Stimulated activated CD8-positive, alpha-beta memory T cell treated with anti-CD3 and anti-CD28 coated beads, Interleukin-4, amount 100 ng/mL, for 24 hours (primary cell): ENCODE measurements around the gene TTC12.

Experiments used
- DNase-seq: peaks from one replicate; pipeline ENCODE4 v3.0.0-alpha.2; 2020; ENCODE audit warnings: low read depth

Gene TTC12

DNA sequence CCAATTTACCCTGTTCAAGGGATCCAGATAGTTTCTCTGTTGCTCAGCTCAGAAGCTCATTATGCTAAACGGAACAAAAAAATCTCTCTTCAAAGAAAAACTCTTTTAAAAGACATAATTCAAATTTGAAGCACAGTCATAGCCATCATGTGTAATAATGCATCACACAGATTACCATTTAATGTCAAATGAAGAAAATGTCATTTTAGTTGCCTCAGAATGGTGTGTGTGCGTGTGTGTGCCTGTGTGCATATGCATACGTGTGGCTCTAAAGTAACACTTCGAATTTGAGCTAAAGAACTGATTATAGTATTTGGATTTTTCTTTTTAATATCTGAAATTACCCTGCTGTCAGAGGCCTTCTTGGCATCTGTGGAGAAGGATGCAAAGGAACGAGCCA, 9.9 kb downstream of the TTC12 start:
- no peak for DNase-seq

GRCh38 chr11:113329725-113330124, 15.3 kb downstream of the TTC12 start:
- no peak for DNase-seq

DNA sequence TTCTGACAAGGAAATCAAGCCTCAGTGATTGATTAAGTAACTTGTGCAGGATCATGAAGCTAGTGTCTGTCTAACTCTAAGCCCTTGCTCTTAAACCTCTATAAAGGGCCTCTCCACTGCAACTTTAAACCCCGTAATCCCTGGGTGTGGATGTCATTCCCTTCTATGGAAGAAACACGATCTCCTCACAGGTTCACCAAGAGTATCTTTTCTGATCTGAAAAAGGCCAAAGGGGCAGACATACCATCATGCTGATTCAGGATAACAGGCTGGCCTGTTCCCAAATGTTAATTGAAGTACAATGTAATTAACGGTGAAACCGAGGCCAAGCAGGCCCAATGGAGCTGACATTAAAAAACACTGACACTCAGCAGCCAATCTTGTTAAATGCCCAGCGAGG, 17.1 kb downstream of the TTC12 start:
- DNase-seq, result no peak

- DNase-seq, result no peak
Measured at GRCh38 chr11:113332023-113332422, 17.6 kb downstream of the TTC12 start.

DNA sequence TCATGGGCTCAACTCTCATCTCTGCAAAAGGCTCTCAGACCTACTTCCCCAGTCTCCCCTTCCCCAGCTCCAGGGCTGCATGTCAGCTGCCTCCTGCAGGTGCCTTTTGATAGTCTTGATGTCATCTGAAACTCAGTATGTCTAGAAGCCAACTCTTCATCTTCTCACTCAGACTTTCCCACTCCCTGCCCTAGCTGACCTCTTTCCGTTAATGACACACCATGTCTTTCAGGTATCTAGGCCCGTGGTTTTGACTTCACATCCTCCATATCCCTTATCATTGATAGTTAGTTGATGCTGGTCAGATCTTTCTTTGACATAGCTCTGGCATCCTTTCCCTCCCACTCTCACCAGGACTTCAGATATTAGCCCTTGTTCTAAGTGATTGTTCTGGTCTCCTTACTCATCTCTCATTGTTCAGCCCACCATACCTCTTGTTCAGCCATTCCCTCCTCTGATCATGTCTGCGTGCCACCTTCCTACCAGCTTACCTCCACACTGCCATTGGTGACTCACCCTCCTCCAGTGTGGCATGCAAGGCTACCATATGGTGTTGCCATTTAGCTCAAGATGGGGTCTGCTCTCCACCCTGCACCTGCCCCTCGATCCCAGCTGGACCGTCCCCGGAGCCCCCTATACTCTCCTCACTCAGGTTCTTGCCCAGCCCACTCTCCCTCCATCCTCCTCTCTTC, 18.4 kb downstream of the TTC12 start:
- DNase-seq, result no peak

DNA sequence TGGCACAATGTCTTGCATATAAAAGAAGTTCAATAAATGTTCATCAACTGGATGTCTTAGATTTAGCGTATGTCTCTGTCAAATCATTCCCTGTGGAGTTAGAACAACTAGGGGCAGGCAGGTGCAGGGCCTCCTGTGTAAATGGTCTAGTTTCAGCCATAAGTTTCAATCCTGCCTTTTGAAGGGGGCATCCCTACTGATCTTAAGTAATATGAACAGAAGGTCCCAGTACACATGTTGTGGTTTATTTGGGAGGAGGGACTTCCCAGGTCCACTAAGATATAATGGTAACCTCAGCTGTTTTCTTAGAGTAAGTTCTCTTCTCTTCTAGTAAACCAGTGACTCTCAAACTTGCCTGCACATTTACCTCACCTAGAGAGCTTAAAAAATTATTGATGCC, 19.8 kb downstream of the TTC12 start:
- no peak for DNase-seq

DNA sequence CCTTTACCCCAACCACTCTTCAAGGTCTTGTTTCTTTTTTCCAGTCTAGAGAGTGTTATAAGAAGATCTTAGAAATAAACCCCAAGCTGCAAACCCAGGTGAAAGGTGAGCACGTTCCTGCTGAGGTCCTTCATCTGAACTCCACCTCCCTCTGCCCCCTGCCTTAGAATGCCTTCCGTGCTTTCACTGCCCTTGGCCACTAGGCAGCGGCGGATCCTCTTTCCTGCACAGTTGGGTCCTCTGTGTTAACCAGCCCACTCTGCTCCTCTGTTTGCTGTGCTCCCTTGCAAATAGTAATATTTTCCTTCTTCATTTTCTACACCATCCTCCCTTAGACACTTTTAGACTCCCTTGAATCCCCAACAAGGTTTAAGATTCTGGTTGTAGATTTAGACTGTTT, 24.3 kb downstream of the TTC12 start:
- DNase-seq, result no peak

GRCh38 chr11:113339929-113340589, 25.7 kb downstream of the TTC12 start:
- DNase-seq, result no peak

- no peak for DNase-seq
Measured at GRCh38 chr11:113341388-113342165, 27.2 kb downstream of the TTC12 start.

GRCh38 chr11:113345978-113346377, 31.6 kb downstream of the TTC12 start:
- DNase-seq, result no peak

GRCh38 chr11:113349528-113349927, 35.1 kb downstream of the TTC12 start:
- no peak for DNase-seq

- DNase-seq, result no peak
Measured at GRCh38 chr11:113350336-113351067, 36.1 kb downstream of the TTC12 start.

DNA sequence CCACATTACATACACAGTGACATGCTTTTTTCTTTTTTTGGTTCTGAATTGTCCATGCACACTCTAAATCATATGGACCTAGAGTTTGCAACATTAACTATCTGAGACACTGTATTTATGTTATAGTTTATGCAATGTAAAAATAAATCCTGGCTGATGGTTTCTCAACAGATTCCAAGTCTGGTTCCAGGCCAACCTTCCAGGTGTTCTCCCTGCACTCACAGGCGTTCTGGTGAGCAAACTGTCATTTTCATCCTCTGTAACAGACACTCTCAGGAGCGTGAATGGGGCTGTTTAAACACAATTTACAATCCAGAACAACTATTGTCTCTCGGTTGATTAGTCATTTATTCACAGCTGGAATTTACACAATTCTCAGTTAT, 36.7 kb downstream of the TTC12 start:
- DNase-seq, result no peak

DNA sequence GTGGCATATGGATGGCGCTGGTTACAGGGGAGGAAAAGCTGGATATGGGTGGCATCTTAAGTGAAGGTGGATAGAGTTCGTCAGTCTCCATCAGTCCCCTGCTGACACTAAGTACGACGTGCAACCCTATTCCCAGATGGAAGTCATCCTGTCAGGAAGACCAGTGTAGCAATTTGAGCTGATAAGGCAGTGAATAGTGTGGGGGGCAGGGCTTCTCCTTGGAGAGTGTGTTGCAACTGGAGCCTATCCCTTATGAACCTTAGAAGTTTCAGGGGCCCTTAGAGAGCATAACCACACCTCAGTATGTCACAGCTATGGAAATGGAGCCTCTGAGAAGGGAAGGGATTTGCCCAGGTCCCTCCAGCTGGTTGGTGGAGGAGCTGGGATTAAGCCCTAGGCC, 37.1 kb downstream of the TTC12 start:
- DNase-seq, result no peak

DNA sequence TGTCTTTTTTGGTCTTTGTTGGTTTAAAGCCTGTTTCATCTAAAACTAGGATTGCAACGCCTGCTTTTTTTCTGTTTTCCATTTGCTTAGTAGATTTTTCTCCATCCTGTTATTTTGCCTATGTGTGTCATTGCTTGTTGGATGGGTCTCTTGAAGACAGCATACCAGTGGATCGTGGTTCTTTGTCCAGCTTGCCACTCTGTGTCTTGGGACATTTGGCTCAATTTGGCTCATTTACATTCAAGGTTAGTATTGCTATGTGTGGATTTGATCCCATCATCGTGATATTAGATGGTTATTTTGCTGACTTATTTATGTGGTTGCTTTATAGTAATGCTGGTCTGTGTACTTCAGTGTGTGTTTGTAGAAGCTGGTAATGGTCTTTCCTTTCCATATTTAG, 41.8 kb downstream of the TTC12 start:
- no peak for DNase-seq

- no peak for DNase-seq
Measured at GRCh38 chr11:113363406-113363805, 49.0 kb downstream of the TTC12 start.

- DNase-seq, result no peak
Measured at GRCh38 chr11:113363996-113364641, 49.7 kb downstream of the TTC12 start.

DNA sequence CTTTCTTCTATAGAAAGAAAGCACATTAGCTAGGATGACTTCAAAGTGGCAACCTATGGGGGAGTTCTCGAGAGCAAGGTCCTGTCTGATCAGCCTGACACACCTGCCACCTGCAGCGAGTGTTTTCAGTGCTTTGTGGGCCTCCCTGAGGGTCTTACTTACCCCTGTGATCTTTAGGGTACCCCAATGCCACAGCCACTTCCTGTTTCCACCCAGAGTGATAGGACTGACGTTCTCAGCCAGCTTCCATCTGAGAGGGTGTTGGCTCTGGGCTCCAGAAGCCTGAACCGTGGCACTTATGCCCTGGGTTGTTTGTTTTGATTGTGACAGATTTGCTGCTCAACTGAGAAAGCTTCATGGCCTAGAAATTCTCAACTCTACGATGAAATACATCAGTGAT, 51.5 kb downstream of the TTC12 start:
- no peak for DNase-seq

- no peak for DNase-seq
Measured at GRCh38 chr11:113369411-113369810, 55.0 kb downstream of the TTC12 start.

DNA sequence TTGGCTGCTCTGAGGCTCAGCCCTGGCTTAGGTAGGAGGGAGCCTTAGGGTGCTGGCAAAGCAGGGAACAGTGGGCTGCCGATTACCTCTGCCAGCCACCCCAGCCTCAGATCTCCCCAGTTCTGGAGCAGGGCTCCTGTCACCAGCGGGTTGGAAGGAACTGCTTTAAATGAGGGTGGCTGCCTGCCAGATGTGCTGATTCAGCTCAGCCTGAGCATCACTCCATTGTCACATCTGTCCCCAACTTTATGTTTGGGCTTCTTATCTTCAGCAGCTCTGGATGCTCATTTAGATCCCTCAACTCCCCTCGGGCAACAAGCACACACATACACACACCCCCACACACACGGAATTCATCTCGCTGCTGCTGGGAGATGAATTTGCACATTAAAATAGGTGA, 56.3 kb downstream of the TTC12 start:
- no peak for DNase-seq

DNA sequence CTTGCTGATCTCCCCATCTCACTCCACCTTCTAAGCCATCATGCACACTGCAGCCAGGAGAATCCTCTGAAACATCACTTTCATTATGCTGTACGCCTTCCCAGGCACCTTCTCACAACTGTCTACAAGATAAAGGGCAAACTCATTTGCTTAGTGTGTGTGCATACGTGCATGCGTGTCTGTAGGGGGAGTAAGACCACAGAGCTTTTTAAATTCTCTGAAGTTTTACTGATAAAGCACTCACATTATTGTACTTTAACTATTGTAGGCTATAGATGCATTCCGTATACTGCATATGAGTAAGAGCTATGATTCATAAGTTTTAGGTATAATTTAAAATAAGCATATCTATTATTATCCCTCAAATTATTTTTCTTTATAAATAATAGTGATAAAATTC, 57.9 kb downstream of the TTC12 start:
- no peak for DNase-seq

GRCh38 chr11:113373306-113373705, 58.9 kb downstream of the TTC12 start:
- no peak for DNase-seq
